GM21367 (cell line): ENCODE results near the gene FUT3.
"Not testable (repeated sequence)": the region's sequence is repeated elsewhere in the genome, so short reads cannot be mapped to it uniquely, and the experiment has no call there.

Experiments
- ATAC-seq: cut with Tn5 transposase; IDR thresholded peaks from one replicate; pipeline ENCODE4 v1.9.1; 2021; ENCODE audit not compliant: unreplicated experiment

Gene FUT3

GRCh38 chr19:5851302-5851701 lies at the start of gene FUT3:
TSS of gene FUT3 (minus strand) at chr19:5851449.
- ATAC-seq = no peak

- ATAC-seq = no peak
These were observed 49.7 kb upstream of the FUT3 start for GRCh38 chr19:5900976-5901375.

- ATAC-seq = no peak
These were observed 48.7 kb upstream of the FUT3 start for GRCh38 chr19:5899728-5900526.

GRCh38 chr19:5897189-5897969 lies 46.1 kb upstream of the FUT3 start:
- ATAC-seq = no peak

- ATAC-seq = no peak
These were observed 45.3 kb upstream of the FUT3 start for GRCh38 chr19:5896365-5897076.

GRCh38 chr19:5895890-5896289 lies 44.6 kb upstream of the FUT3 start:
- no peak for ATAC-seq

GRCh38 chr19:5895409-5895808 lies 44.2 kb upstream of the FUT3 start:
- ATAC-seq = no peak

GRCh38 chr19:5894704-5895349 lies 43.6 kb upstream of the FUT3 start:
- no peak for ATAC-seq

- ATAC-seq = no peak
These were observed 42.9 kb upstream of the FUT3 start for GRCh38 chr19:5893907-5894703.

GRCh38 chr19:5893296-5893903 lies 42.2 kb upstream of the FUT3 start:
- no peak for ATAC-seq

- no peak for ATAC-seq
These were observed 41.6 kb upstream of the FUT3 start for GRCh38 chr19:5892772-5893275.

GRCh38 chr19:5891938-5892771 lies 40.9 kb upstream of the FUT3 start:
- no peak for ATAC-seq

GRCh38 chr19:5891572-5891937 lies 40.3 kb upstream of the FUT3 start:
- ATAC-seq = no peak

GRCh38 chr19:5890099-5890498 lies 38.9 kb upstream of the FUT3 start:
- no peak for ATAC-seq

- no peak for ATAC-seq
These were observed 38.2 kb upstream of the FUT3 start for GRCh38 chr19:5889288-5889971.

GRCh38 chr19:5884065-5884811 lies 33.0 kb upstream of the FUT3 start:
- not testable (repeated sequence) for ATAC-seq

- not testable (repeated sequence) for ATAC-seq
These were observed 32.1 kb upstream of the FUT3 start for GRCh38 chr19:5883157-5883873.
